GM19452 (cell line): Measurements from ENCODE around the gene CHP1.
"Not testable (repeated sequence)": the region's sequence is repeated elsewhere in the genome, so short reads cannot be mapped to it uniquely, and the experiment has no call there.

Source experiments
- ATAC-seq: cut with Tn5 transposase; IDR thresholded peaks from one replicate; pipeline ENCODE4 v1.9.1; 2021; ENCODE audit not compliant: unreplicated experiment

CHP1 gene

DNA sequence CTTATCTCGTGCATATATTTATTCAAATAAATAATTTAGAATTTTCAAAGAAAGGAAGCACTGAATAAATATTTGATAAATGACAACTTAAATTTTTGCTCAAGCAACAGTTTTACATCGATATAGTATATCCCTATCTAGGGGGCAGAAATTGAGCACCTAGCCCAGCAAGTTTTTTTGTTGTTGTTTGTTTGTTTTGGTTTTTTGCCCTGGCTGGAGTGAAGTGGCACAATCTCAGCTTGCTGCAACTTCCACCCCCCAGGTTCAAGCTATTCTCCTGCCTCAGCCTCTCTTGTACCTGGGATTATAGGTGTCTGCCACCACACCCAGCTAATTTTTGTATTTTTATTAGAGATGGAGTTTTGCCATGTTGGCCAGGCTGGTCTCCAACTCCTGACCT, 58.9 kb downstream of the CHP1 start:
- no peak for ATAC-seq

DNA sequence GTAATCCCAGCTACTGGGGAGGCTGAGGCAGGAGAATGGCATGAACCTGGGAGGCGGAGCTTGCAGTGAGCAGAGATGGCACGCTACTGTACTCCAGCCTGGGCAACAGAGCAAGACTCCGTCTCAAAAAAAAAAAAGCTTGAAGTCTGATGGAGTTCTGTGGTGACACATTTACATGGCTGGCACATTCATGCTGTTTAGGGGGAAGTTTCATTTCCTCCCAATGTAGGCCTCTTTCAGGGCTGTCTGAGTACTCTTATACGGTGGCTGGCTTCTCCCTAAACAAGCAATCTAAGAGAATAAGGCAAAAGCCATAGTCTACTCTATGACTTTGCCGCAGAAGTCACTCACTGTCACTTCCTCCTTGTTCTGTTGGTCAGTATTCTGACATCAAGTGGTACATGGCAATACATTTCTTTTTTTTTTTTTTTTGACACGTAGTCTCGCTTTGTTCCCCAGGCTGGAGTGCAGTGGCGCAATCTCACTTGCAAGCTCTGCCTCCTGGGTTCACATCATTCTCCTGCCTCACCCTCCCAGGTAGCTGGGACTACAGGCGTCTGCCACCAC, 60.1 kb downstream of the CHP1 start:
- ATAC-seq, result no peak

DNA sequence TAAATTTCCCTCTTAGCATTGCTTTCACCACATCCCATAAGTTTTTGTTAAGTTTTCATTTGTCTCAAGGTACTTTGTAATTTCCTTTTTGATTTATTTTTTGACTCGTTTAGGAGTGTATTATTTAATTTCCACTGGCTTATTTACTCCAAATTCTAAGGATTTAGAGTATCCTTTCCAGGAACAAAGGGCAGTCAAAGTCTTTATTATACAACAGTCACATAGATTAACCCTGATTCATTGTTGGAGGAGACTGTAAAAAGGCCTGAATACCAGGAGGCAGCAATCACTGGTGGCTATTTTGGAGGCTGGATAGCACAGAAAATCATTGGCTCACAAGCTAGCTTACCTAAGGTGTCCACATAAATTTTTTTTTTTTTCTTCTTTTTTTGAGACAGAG, 61.5 kb downstream of the CHP1 start:
- ATAC-seq, result no peak

- not testable (repeated sequence) for ATAC-seq
Measured at GRCh38 chr15:41301139-41301538, 70.1 kb downstream of the CHP1 start.

DNA sequence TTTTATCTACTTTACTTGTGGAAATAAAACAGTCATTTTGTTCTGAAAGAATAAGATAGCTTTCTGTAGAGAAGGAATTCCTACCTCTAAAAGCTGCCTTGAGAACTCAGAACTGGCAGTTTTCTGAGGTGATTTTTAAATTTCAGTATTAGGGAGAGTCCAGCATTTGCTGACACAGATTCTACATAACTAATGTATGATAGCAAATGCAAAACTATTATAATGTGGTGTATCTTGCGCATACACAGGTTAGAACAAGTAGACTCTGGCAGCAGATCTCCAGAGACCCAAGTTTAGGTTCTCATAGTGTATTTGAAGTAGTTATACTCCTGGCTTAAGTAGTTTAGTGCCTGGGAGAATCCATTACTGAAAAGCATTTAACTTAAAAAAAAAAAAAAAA, 70.5 kb downstream of the CHP1 start:
- ATAC-seq, result no peak

DNA sequence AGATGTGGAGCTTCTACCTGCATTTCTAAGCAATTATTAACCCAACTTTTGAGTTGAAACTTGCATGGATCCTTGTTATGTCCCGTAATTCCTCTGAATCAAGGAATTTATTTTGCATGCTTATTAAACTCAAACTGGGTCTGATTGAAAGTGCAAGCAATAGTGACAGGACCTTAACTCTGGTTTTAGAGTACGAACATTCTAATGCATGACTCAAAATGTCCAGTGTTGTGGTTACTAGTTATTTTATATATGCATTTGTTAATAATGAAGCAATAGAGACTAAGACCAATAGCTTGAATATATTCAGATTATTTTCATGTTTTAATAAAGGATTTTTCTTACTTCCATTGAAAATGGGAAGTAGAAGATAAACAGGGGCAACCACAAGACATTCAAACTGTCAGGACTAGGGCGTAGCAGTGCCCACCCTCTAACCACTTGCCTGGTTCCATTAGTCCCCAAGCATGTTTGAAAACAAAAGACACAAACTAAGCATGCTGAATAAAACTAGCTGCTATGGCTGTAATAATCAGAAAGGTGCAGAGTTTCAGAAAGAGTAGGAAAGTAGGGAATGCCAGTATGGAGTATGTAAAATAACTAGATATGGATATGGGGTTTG, 73.2 kb downstream of the CHP1 start:
- no peak for ATAC-seq

DNA sequence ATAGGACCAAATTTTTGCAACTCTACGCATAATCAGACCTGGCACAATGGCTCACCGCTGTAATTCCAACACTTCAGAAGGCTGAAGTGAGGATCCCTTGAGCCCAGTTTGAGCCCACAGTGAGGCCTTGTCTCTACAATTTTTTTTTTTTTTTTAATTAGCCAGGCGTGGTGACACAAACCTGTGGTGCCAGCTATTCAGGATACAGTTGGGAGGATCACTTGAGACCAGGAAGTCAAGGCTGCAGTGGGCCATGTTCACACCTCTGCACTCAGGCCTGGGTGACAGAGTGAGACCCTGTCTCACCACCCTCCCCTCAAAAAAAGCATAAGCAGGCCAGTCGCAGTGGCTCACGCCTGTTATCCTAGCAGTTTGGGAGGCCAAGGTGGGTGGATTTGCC, 76.6 kb downstream of the CHP1 start:
- ATAC-seq, result no peak

DNA sequence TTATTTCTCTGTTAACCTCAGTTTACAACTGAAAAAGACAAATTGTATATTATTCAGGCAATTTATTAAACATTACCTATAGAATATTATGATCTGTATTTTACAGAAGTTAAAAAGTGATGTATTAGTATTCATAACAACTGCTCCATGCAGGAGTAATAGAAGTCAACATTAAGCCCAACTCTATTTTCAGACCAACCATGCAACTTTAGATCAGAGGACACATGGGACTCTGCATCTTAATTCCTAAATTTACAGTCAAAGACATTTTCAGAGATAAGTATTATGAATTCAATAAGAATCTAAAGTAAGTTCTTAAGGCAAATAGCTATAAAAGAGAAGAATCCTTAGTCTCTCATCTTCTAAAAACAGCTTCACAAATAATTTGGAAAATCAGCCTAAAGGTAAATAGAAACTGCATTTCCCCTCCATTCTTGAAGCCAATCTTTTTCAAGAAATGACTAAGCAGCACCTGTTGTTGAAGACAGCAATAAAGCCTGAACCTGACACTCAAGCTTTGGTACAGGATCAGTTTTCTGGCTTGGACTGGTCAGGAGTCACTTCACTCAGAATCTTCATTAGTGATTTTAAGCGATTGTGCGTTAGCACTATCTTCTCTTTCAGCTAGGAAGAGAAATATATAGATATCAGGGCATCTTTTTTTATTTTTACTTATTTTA, 78.3 kb downstream of the CHP1 start:
- ATAC-seq, result no peak

GRCh38 chr15:41320805-41321330, 89.8 kb downstream of the CHP1 start:
- ATAC-seq, result not testable (repeated sequence)

- no peak for ATAC-seq
Measured at GRCh38 chr15:41323611-41324010, 92.5 kb downstream of the CHP1 start.

- ATAC-seq, result no peak
Measured at GRCh38 chr15:41331281-41331680, 100.2 kb downstream of the CHP1 start.
